Tibial nerve (tissue), 4 donors: ENCODE results near the gene KNTC1.
"Not testable (repeated sequence)": the region's sequence is repeated elsewhere in the genome, so short reads cannot be mapped to it uniquely, and the experiment has no call there.

Experiments used
- CTCF ChIP-seq, 5 experiments: fragments of 200-600 bp in 3 of 5; fragments of 450-650 bp in 2 of 5; sonication (generic) in 3 of 5; IDR thresholded peaks; one replicate each; pipeline ENCODE4 v1.5.1; 2016 to 2019; ENCODE audit warnings: antibody characterized with exemption in 5 of 5, mild to moderate bottlenecking in 3 of 5, moderate library complexity in 2 of 5
- EP300 ChIP-seq, 2 donors: sonication (generic); formaldehyde crosslinking; IDR thresholded peaks; one replicate each; pipeline ENCODE4 v1.6.1; 2017; ENCODE audit warnings: antibody characterized with exemption in 2 of 2, mild to moderate bottlenecking in 1 of 2
- POLR2A ChIP-seq, 2 donors: fragments of 450-650 bp; IDR thresholded peaks; one replicate each; pipeline ENCODE4 v1.6.1; 2017; ENCODE audit warnings: antibody characterized with exemption in 2 of 2, mild to moderate bottlenecking in 2 of 2, moderate library complexity in 2 of 2

- not testable (repeated sequence) for TF ChIP-seq CTCF, POLR2A, EP300 (IDR thresholded peaks at IDR 0.05)
Measured at GRCh38 chr12:122484385-122484784, 42.7 kb upstream of the KNTC1 start.
